ENCODE measurements around the gene GFY.
"Not testable (repeated sequence)": the region's sequence is repeated elsewhere in the genome, so short reads cannot be mapped to it uniquely, and the experiment has no call there.

Gene GFY

GRCh38 chr19:49468199-49468598 lies 43.0 kb downstream of the GFY start:
- H3K27me3 ChIP-seq (ENCODE audit: insufficient read depth, low read length) = no peaks in the 10 kb centered on the region
- H3K4me1 ChIP-seq (ENCODE audit: insufficient read depth, low read length) = no peaks in the 10 kb centered on the region; the same call in 1 of the 2 replicates
- H3K9ac ChIP-seq (ENCODE audit: low read depth, low read length) = peak overlapping the region; percentile 16; the same call in 1 of the 2 replicates
- no peak overlapping the region for H3K27ac ChIP-seq (ENCODE audit: low read length)
- peaks cover 30% of the 10 kb centered on the region; the same call in 1 of the 2 replicates for H3K36me3 ChIP-seq (ENCODE audit: insufficient read depth, low read depth, low read length)
- H3K4me3 ChIP-seq (ENCODE audit: low read length) = no peak overlapping the region
- H3K9me3 ChIP-seq (ENCODE audit: insufficient read depth, low read depth, low read length) = no peaks in the 10 kb centered on the region

- no peaks in the 10 kb centered on the region for H3K9me3 ChIP-seq (ENCODE audit: insufficient read depth, low read depth, low read length)
- no peaks in the 10 kb centered on the region for H3K27me3 ChIP-seq (ENCODE audit: insufficient read depth, low read length)
- no peak overlapping the region for H3K4me3 ChIP-seq (ENCODE audit: low read length)
- no peak overlapping the region for H3K27ac ChIP-seq (ENCODE audit: low read length)
- H3K36me3 ChIP-seq (ENCODE audit: insufficient read depth, low read depth, low read length) = peaks cover 30% of the 10 kb centered on the region; the same call in 1 of the 2 replicates
- peak overlapping the region; percentile 16; the same call in 1 of the 2 replicates for H3K9ac ChIP-seq (ENCODE audit: low read depth, low read length)
- H3K4me1 ChIP-seq (ENCODE audit: insufficient read depth, low read length) = no peaks in the 10 kb centered on the region; the same call in 1 of the 2 replicates
Observed at GRCh38 chr19:49468746-49469447, 43.7 kb downstream of the GFY start.

- peaks cover 22% of the 10 kb centered on the region; the same call in 1 of the 2 replicates for H3K36me3 ChIP-seq (ENCODE audit: insufficient read depth, low read depth, low read length)
- no peaks in the 10 kb centered on the region for H3K9me3 ChIP-seq (ENCODE audit: insufficient read depth, low read depth, low read length)
- no peak overlapping the region for H3K4me3 ChIP-seq (ENCODE audit: low read length)
- H3K27me3 ChIP-seq (ENCODE audit: insufficient read depth, low read length) = peaks cover 7% of the 10 kb centered on the region
- H3K27ac ChIP-seq (ENCODE audit: low read length) = no peak overlapping the region
- H3K4me1 ChIP-seq (ENCODE audit: insufficient read depth, low read length) = no peaks in the 10 kb centered on the region; the same call in 1 of the 2 replicates
- no peak overlapping the region for H3K9ac ChIP-seq (ENCODE audit: low read depth, low read length)
Observed at GRCh38 chr19:49469828-49470614, 44.8 kb downstream of the GFY start.

DNA sequence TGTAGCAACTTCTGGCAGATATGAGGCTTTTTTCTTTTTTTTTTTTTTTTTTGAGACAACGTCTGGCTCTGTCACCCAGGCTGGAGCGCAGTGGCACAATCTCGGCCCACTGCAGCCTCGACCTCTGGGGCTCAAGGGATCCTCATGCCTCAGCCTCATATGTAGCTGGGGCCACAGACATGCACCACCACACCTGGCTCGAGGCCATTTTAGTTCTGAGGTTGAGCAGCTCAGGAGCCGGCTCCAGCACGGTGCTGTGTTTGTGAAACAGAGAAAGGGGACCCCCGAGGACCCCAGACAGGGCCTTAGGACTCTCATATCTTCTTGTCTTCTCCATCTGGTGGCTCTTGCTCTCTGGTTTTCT lies 45.4 kb downstream of the GFY start:
- Histone ChIP-seq H3K27ac (ENCODE audit: low read length) (no peak overlapping the region), H3K4me1 (ENCODE audit: insufficient read depth, low read length) (no peaks in the 10 kb centered on the region; the same call in 1 of the 2 replicates), H3K27me3 (ENCODE audit: insufficient read depth, low read length) (peaks cover 11% of the 10 kb centered on the region), H3K36me3 (ENCODE audit: insufficient read depth, low read depth, low read length) (peaks cover 17% of the 10 kb centered on the region; the same call in 1 of the 2 replicates), H3K9me3 (ENCODE audit: insufficient read depth, low read depth, low read length) (no peaks in the 10 kb centered on the region), H3K4me3 (ENCODE audit: low read length) (no peak overlapping the region), H3K9ac (ENCODE audit: low read depth, low read length) (no peak overlapping the region)

- Histone ChIP-seq H3K27ac (ENCODE audit: low read length) (no peak overlapping the region), H3K27me3 (ENCODE audit: insufficient read depth, low read length) (peaks cover 11% of the 10 kb centered on the region), H3K9me3 (ENCODE audit: insufficient read depth, low read depth, low read length) (no peaks in the 10 kb centered on the region), H3K9ac (ENCODE audit: low read depth, low read length) (no peak overlapping the region), H3K4me1 (ENCODE audit: insufficient read depth, low read length) (peaks cover 2% of the 10 kb centered on the region; the same call in 1 of the 2 replicates), H3K4me3 (ENCODE audit: low read length) (no peak overlapping the region), H3K36me3 (ENCODE audit: insufficient read depth, low read depth, low read length) (peaks cover 14% of the 10 kb centered on the region; the same call in 1 of the 2 replicates)
Observed at GRCh38 chr19:49472936-49473335, 47.7 kb downstream of the GFY start.

- H3K4me3 ChIP-seq (ENCODE audit: low read length); H3K9ac ChIP-seq (ENCODE audit: low read depth, low read length); H3K4me1 ChIP-seq (ENCODE audit: insufficient read depth, low read length); H3K9me3 ChIP-seq (ENCODE audit: insufficient read depth, low read depth, low read length); H3K27ac ChIP-seq (ENCODE audit: low read length): not testable (repeated sequence)
- Histone ChIP-seq H3K36me3 (ENCODE audit: insufficient read depth, low read depth, low read length) (peaks cover 14% of the 10 kb centered on the region; the same call in 1 of the 2 replicates), H3K27me3 (ENCODE audit: insufficient read depth, low read length) (peaks cover 11% of the 10 kb centered on the region)
Observed at GRCh38 chr19:49473501-49473867, 48.3 kb downstream of the GFY start.

- Histone ChIP-seq H3K4me3 (ENCODE audit: low read length) (peak within 1 kb of the TSS; percentile 64; the same call in 1 of the 2 replicates), H3K4me1 (ENCODE audit: insufficient read depth, low read length) (peaks cover 2% of the 10 kb centered on the region; the same call in 1 of the 2 replicates), H3K9me3 (ENCODE audit: insufficient read depth, low read depth, low read length) (no peaks in the 10 kb centered on the region)
Observed at GRCh38 chr19:49473868-49474541, 48.8 kb downstream of the GFY start, which contains the start of gene FLT3LG. TSS of gene FLT3LG (plus strand) at chr19:49474215. CDS start at chr19:49474640, 425 bp downstream.

GRCh38 chr19:49474542-49474924 lies 49.3 kb downstream of the GFY start:
- H3K27ac ChIP-seq (ENCODE audit: low read length) = no peak overlapping the region
- peaks cover 2% of the 10 kb centered on the region; the same call in 1 of the 2 replicates for H3K4me1 ChIP-seq (ENCODE audit: insufficient read depth, low read length)
- H3K36me3 ChIP-seq (ENCODE audit: insufficient read depth, low read depth, low read length) = peaks cover 14% of the 10 kb centered on the region; the same call in 1 of the 2 replicates
- no peaks in the 10 kb centered on the region for H3K9me3 ChIP-seq (ENCODE audit: insufficient read depth, low read depth, low read length)
- H3K27me3 ChIP-seq (ENCODE audit: insufficient read depth, low read length) = peaks cover 11% of the 10 kb centered on the region
- no peak overlapping the region for H3K9ac ChIP-seq (ENCODE audit: low read depth, low read length)
- H3K4me3 ChIP-seq (ENCODE audit: low read length) = no peak overlapping the region; the same call in 1 of the 2 replicates

More at GRCh38 chr19:49473868-49474541, 48.8 kb downstream of the GFY start, which contains the start of gene FLT3LG:
- Histone ChIP-seq H3K36me3 (ENCODE audit: insufficient read depth, low read depth, low read length) (peaks cover 14% of the 10 kb centered on the region; the same call in 1 of the 2 replicates), H3K9ac (ENCODE audit: low read depth, low read length) (no peak within 1 kb of the TSS), H3K27ac (ENCODE audit: low read length) (no peak within 1 kb of the TSS), H3K27me3 (ENCODE audit: insufficient read depth, low read length) (peaks cover 11% of the 10 kb centered on the region)

- Histone ChIP-seq H3K36me3 (ENCODE audit: insufficient read depth, low read depth, low read length) (peaks cover 7% of the 10 kb centered on the region; the same call in 1 of the 2 replicates), H3K9me3 (ENCODE audit: insufficient read depth, low read depth, low read length) (no peaks in the 10 kb centered on the region), H3K9ac (ENCODE audit: low read depth, low read length) (no peak overlapping the region), H3K4me3 (ENCODE audit: low read length) (no peak overlapping the region), H3K4me1 (ENCODE audit: insufficient read depth, low read length) (peaks cover 2% of the 10 kb centered on the region; the same call in 1 of the 2 replicates), H3K27ac (ENCODE audit: low read length) (no peak overlapping the region), H3K27me3 (ENCODE audit: insufficient read depth, low read length) (peaks cover 11% of the 10 kb centered on the region)
Observed at GRCh38 chr19:49475191-49475917, 50.2 kb downstream of the GFY start.

GRCh38 chr19:49475995-49476880 lies 51.0 kb downstream of the GFY start:
- H3K9ac ChIP-seq (ENCODE audit: low read depth, low read length) = no peak overlapping the region; the same call in 1 of the 2 replicates
- H3K4me3 ChIP-seq (ENCODE audit: low read length) = peak overlapping the region; percentile 45
- no peaks in the 10 kb centered on the region for H3K9me3 ChIP-seq (ENCODE audit: insufficient read depth, low read depth, low read length)
- no peaks in the 10 kb centered on the region for H3K36me3 ChIP-seq (ENCODE audit: insufficient read depth, low read depth, low read length)
- H3K4me1 ChIP-seq (ENCODE audit: insufficient read depth, low read length) = peaks cover 2% of the 10 kb centered on the region; the same call in 1 of the 2 replicates
- H3K27me3 ChIP-seq (ENCODE audit: insufficient read depth, low read length) = peaks cover 11% of the 10 kb centered on the region
- no peak overlapping the region for H3K27ac ChIP-seq (ENCODE audit: low read length)

Data from iPS-20b (cell line).